Stimulated activated CD4-positive, alpha-beta T cell treated with anti-CD3 and anti-CD28 coated beads, Interleukin-1b, Interleukin-23, amount 100 ng/mL, for 24 hours (primary cell): ENCODE results near the gene SPATS2.
"Not testable (repeated sequence)": the region's sequence is repeated elsewhere in the genome, so short reads cannot be mapped to it uniquely, and the experiment has no call there.

ENCODE experiments used
- DNase-seq, 4 experiments: peaks; one replicate each; pipeline ENCODE4 v3.0.0-alpha.2; 2020; ENCODE audit warnings: low read depth in 4 of 4, low spot score in 1 of 4

SPATS2 gene

DNA sequence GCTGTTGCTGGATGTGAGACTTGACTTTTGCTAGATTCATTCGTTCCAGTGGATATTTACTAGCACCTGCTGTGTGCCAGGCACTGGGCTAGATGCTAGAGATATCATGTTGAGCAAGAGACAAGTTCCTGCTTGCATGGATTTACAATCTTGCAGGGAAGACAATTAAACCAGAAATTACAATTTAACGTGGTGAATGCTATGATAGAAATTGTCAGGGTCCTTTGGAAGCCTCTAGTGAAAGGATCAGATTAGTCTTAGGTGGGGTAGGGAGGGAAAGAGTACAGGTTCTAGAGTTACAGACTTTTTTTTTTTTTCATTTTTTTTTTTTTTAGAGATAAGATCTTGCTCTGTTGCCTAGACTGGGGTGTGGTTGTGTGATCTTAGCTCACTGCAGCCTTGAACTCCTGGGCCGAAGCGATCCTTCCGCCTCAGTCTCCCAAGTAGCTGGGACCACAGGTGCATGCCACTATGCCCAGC lies 36.7 kb downstream of the SPATS2 start:
- no peak for DNase-seq

DNA sequence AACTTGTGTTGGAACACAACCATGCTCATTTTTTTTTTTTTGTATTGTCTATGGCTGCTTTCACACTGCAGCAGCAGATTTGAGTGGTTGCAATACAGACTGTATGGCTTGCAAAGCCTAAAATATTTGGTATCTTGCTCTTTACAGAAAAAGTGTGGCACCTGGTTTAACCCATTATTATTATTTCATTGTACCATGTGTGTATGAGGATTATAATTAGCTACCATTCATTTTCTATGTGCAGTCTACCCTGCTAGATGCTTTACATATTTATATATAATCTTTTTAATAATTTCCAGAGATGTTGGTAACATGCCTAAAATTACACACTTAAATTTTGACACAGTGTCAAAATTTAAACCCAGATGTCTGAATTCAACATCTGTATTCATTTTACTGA lies 37.7 kb downstream of the SPATS2 start:
- no peak for DNase-seq

DNA sequence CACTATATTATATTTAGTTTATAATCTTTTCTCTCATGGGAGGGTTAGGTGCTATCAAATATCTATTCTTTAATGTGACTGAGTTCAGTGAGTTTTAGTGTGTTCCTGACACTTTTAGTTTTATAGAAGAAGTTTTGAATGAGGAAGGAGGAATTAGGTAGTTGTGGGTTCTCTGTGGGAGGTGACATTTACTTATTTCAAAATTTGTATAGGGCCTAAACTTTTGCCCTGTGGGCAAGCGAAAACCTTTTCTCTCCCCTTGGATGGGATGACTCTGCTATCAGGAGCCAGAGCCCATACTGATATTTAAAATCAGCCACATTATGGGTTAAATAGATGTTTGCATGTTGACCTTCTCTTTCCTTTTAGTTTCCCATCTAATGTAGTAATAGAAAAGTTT lies 43.6 kb downstream of the SPATS2 start:
- DNase-seq, result no peak

DNA sequence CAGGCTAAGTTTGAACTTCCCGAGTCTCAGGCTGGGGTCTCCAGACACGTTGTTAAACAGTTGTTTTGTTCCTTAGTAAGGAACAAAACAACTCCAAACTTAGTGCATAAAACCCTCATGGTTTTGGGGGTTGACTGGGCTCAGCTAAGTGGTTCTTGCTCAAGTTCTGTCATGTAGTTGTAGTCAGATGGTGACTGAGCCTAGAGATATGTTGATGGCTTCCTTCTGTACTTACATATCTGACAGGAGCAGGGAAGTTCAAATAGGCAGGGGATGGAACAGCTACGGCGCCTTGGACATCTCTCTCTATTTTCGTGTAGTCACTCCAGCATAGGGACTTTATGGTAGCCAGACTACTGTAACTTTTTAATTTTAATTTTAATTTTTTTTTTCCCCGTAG lies 45.7 kb downstream of the SPATS2 start:
- DNase-seq, result no peak

DNA sequence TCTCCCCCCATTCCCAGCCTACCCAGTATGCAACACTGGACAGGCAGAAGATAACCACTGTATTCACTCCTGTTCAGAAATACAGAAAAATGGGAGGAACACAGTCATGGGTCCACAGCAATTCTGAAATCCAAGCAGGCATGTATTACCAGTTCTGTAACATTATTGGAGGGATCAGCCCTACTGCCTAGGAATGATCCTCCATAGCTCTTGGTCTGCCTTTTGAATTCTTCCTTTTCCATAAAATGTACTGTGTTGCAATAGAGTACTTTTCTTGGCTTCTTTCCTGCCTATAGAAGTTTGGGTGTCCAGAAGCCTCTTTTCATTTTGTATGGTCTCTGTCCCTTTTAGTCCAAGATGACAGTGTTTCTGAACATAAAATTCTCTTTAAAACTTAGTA lies 46.5 kb downstream of the SPATS2 start:
- no peak for DNase-seq

DNA sequence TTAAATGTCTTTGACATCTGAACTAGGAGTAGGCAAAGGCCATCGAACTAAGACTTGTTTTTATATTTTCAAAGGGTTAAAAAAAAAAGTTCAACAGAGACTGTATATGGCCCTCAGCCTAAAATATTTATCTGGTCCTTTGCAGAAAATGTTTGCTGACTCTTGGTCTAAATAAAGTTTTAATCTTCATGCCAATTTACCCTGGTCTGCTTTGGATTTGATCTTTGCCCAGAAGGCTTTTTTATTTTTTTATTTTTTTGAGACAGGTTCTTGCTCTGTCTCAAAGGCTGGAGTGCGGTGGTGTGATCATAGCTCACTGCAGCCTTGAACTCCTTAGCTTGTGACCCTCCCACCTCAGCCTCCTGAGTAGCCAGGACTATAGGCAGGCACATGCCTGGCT lies 47.1 kb downstream of the SPATS2 start:
- DNase-seq, result no peak

DNA sequence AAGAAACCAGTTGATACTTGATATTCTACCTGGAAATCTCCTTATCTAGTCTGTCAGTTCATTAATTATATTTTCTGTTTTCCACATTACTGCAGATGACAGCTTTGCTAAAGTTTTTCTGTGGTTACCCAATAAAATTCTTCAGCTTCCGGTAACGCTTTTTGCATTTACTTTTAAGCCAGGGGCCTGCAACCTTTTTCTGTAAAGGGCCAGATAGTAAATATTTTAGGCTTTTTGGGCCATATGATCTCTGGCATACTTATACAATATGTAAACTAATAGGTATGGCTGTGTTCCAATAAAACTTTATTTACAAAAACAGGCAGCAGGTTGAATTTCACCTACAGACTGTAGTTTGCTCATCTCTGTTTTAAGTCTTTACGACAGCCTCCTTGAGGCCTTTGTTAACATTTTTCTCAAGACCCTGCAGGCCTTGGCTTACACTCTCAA lies 48.3 kb downstream of the SPATS2 start:
- no peak for DNase-seq

DNA sequence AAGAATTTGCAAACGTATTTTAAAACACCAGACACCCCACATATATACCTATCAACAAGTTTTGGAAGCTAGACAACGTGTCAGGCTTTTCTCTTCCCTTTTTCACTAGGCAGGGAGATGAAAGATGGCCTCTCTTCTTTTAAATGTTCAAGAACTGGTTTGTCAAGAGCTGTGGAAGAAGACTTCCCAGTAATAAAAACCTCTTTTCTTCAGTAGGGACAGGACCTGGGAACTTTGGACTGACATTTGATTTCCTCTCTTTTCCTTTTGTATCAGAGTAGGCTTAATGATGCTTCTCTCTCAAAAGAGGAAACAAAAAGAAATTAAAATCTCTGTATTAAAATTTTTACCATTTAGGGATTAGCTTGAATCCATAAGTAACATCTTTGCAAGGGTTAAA lies 49.6 kb downstream of the SPATS2 start:
- DNase-seq, result no peak

DNA sequence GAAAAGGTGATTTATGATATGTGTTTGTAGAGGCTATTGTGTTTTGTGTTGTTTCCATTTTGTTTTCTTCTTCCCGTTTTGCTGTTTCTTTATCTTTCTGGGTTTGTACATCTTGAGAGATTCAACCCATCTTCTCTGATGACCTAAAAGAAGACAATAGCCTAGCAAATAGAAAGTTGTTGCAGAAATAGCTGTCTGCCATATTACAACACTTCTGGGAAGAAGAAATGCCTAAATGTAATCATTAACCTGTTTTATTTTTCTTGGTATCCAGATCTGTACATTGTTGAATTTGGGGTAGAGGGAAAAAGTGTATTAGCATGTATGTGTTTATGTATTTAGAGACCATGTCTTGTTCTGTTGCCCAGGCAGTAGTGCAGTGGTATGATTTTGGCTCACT lies 50.3 kb downstream of the SPATS2 start:
- no peak for DNase-seq

DNA sequence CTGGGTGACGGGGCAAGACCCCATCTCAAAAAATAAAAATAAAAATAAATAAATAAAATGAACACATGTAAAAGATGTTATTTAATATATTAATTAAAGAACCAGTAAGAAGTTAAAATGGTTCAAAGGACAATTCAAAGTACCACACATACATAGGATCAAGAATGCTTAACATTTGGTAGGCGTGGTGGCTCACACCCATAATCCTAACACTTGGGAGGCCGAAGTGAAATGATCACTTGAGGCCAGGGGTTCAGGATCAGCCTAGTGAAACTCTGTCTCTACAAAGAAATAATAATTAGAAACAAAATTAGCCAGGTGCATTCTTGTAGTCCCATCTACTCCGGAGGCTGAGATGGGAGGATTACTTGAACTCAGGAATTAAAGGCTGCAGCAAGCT lies 53.3 kb downstream of the SPATS2 start:
- no peak for DNase-seq

DNA sequence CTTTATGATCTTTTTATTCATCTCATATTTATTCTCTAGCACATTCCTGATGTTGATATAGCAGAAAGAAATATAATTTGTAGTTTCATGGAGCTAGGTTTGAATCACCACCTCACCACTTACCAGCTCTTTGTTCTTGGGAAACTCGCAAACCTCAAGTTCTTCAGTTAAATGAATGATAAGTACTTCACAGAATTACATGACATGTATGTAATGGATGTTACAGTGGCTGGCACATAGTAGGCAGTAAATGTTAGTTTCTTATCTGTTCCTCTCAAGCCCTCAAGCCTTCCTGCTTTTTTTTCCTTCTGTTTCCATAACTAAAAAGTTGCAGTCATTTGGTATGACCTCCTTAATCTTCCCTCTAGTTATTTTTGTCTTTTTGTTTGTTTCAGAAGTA lies 54.9 kb downstream of the SPATS2 start:
- no peak for DNase-seq

DNA sequence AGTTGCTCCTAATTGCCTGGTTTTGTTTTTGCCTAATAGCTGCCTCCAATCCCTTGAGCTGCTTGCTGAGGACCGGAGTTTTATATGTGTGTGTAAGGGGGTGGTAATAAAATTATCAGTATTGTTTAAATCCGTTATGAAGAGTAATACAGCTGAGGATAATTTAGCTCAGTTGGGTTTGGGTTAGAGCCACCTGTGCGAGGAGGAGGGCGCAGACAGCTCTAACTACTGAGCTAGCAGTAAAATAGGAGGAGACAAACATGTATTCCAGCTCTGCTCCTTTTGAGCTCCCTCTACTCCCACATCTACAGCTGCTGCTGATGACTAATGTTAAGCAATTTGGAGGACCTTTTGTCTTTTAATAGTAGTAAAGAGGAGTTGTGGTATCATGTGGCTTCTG lies 61.5 kb downstream of the SPATS2 start:
- no peak for DNase-seq

DNA sequence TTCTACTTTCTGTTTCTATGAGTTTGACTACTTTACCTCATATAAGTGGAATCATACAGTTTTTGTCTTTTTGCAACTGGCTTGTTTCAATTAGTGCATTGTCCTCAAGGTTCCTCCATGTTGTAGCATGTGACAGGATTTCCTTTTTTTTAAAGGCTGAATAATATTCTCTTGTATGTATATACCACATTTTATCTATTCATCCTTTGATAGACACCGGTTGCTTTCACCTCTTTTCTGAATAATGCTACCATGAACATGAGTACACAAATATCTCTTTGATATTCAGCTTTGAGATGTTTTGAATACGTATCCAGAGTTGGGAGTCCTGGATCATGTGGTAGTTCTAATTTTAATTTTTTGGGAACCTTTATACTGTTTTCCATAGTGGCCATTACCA lies 65.4 kb downstream of the SPATS2 start:
- DNase-seq, result no peak

DNA sequence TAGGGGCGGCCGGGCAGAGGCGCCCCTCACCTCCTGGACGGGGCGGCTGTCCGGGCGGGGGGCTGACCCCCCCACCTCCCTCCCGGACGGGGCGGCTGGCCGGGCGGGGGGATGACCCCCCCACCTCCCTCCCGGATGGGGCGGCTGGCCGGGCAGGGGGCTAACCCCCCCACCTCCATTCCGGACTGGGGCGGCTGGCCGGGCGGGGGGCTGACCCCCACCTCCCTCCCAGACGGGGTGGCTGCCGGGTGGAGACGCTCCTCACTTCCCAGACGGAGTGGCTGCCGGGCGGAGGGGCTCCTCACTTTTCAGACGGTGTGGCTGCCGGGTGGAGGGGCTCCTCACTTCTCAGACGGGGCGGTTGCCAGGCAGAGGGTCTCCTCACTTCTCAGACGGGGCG lies 69.5 kb downstream of the SPATS2 start:
- not testable (repeated sequence) for DNase-seq

DNA sequence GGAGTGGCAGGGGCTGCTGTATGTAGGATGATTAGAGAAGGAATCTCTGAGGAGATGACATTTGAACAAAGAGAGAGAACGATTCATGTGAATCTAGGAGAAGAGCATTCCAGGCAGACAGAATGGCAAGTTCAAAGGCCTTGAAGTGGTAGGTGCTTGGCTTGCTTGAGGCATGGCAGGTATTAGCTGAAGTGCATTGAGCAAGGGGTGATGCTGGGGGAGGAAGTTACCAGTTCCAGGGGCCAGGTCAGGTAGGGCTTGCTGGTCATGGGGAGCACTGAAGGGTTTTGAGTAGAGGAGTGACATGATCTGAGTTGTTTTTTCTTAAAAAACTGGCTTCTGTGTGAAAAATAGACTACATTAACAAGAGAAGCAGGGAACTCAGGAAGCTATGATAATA lies 71.8 kb downstream of the SPATS2 start:
- DNase-seq, result no peak

DNA sequence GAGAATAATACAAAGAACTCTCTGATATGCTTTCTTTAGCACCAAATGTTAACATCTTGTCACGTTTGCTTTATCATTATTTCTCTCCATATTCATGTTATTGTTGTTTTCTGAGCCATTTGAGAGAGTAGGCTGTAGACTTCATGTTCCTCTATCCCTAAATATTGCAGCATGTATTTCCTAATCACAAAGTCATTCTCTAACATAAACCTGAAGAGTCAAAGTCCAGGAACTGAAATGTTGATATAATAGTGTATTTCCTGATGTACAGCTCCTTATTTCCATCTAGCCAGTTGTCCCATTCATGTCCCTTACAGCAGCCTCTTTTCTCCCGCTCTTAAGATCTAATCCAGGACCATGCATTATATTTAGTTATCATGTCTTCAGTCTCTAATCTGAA lies 72.8 kb downstream of the SPATS2 start:
- no peak for DNase-seq

DNA sequence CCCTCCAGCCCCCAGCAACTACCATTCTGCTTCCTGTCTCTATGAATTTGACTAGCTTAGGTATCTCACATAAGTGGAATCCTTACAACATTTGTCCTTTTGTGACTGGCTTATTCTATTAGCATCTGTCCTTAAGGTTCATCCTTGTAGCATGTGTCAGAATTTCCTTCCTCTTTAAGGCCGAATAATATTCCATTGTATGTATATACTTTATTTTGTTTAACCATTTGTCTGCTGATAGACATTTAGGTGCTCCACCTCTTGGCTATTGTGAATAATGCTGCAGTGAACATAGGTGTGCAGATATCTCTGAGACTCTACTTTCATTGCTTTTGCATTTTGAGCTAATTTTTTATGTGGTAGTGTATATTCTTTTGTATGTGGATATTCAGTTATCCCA lies 75.7 kb downstream of the SPATS2 start:
- no peak for DNase-seq

DNA sequence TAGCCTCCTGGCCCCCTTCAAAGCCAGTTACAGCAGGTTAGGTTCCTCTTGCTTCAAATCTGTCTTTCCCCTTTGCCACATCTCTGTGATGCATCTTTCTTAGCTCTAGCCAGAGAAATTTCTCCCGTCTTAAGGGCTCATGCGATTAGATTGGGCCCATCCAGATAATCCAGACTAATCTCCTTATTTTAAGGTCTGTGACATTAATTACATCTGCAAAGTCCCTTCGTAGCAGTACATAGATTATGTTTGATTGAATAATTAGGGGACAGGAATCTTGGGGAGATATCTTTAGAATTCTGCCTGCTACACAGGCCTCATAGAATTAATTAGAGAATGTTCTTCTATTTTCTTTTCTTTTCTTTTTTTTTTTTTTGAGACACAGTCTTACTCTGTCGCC lies 79.3 kb downstream of the SPATS2 start:
- DNase-seq, result no peak

DNA sequence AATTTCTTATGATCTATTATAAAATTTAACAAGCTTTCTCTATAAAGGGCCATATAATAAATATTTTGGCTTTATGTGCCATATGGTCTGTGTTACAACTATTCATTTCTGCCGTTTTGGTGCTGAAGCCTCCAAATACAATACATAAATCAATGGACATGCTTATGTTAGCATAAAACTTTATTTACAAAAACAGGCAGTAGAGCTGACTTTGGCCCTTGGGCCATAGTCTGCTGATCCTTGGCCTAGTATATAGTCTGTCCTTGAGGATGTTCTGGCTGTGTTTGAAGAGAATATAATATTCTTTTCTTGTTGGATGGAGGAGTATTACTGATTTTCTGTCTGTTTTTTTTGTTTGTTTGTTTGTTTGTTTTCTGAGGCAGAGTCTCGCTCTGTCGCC lies 81.6 kb downstream of the SPATS2 start:
- no peak for DNase-seq

DNA sequence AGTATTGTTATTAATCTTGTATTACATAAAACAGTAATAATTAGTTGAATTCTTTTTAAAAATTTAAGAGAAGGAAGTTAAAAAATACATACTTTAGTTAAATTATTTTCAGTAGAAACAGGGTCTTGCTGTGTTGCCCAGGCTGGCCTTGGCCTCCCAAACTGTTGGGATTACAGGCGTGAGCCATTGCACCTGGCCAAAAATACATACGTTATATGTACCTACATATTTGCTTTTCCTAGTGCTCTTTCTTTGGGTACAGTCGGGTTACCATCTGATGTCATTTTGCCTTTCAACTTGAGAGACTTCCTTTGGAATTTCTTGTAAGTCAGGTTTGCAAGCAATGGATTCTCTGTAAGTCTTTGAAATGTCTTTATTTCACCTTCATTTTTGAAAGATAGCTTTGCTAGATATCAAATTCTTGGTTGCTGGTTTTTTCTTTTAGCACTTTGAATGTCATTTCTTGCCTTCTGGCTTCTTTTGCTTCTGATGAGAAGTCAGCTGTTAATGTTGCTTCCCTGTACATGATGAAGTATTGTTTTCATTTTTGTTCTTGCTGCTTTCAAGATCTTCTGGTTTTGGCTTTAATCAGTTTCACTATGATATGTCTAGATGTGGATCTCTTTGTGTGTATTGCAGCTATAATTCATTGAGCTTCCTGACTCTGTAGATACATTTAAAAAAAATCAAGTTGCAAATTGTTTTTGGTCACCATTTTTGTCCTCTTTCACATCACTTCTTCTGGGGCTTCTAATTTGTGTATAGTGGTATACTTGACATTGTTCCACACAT lies 84.4 kb downstream of the SPATS2 start:
- DNase-seq, result no peak

DNA sequence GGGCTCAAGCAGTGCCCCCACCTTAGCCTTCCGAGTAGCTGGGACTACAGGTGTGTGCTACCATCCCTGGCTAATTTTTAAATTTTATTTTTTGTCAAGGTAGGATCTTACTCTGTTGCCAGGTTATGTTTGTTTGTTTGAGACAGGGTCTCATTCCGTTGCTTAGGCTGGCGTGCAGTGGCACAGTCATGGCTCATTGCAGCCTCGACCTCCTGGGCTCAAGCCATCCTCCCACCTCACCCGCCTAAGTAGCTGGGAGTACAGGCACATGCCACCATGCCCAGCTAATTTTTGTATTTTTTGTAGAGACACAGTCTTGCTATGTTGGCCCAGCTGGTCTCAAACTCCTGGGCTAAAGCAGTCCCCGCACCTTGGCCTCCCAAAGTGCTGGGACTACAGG lies 88.2 kb downstream of the SPATS2 start:
- DNase-seq, result no peak

DNA sequence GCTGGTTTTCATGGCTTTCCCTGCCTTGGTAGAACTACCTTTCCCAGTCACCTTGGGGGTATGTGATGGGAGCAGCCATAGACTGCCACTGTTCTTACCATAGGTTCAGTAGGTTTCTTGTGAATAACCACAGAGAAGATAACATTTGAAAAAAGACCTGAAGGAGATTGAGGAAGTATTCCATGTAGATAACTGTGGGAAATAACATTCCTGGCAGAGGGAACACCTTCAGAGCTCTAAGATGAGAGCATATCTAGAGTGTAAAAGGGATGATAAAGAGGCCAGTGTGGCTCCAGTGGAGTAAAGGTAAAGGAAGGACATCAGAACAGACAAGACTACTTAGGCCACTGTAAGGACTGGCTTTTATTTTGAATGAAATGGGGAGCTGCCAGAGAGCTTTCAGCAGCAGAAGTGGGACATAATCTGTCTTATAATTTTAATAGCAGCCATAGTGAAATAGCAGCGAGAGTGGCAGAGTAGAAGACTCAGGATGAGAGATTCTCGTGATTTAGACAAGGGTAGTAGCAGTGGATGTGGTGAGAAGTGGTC lies 88.9 kb downstream of the SPATS2 start:
- no peak for DNase-seq

DNA sequence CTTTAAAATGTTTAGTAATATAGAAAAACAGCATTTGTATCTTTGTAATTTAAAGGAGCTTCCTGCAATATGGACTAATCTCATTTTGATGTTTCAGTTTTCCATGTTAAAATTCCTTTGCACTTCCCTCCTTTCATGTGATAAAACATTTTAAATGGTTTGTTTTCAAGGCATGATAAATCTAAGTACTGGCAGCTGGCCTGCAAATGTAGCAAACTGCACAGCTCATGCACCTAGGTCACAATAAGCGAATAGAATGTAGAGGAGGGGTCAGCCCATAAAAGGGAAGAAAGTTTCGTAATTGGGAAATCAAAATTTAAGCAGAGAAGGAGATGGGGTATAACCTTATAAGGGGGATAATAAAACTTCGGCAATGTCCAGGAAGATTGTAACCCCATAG lies 91.6 kb downstream of the SPATS2 start:
- DNase-seq, result no peak
